ENCODE results near the gene UBQLN3.

Gene UBQLN3

GRCh38 chr11:5546457-5546856 lies 36.7 kb upstream of the UBQLN3 start:
- DNase-seq (ENCODE audit: low read depth): no peak
- H3K4me3 ChIP-seq (replicated peaks; ENCODE audit: low read depth, low read length): no peak overlapping the region
- no peak for TF ChIP-seq CTCF (IDR thresholded peaks at IDR 0.05; ENCODE audit: low read length, missing control alignments)

- TF ChIP-seq CTCF (IDR thresholded peaks at IDR 0.05; ENCODE audit: low read length, missing control alignments): no peak
- no peak overlapping the region for H3K4me3 ChIP-seq (replicated peaks; ENCODE audit: low read depth, low read length)
- DNase-seq (ENCODE audit: low read depth): no peak
Measured at GRCh38 chr11:5541427-5541826, 31.7 kb upstream of the UBQLN3 start.

GRCh38 chr11:5536482-5536881 lies 26.7 kb upstream of the UBQLN3 start:
- no peak for TF ChIP-seq CTCF (IDR thresholded peaks at IDR 0.05; ENCODE audit: low read length, missing control alignments)
- H3K4me3 ChIP-seq (replicated peaks; ENCODE audit: low read depth, low read length): no peak overlapping the region
- no peak for DNase-seq (ENCODE audit: low read depth)

- no peak for TF ChIP-seq CTCF (IDR thresholded peaks at IDR 0.05; ENCODE audit: low read length, missing control alignments)
- H3K4me3 ChIP-seq (replicated peaks; ENCODE audit: low read depth, low read length): no peak overlapping the region
- DNase-seq (ENCODE audit: low read depth): no peak
Measured at GRCh38 chr11:5534046-5534445, 24.3 kb upstream of the UBQLN3 start.

- TF ChIP-seq CTCF (IDR thresholded peaks at IDR 0.05; ENCODE audit: low read length, missing control alignments): no peak
- H3K4me3 ChIP-seq (replicated peaks; ENCODE audit: low read depth, low read length): no peak overlapping the region
- DNase-seq (ENCODE audit: low read depth): no peak
Measured at GRCh38 chr11:5531053-5531831, 21.5 kb upstream of the UBQLN3 start.

- H3K4me3 ChIP-seq (replicated peaks; ENCODE audit: low read depth, low read length): no peak overlapping the region
- no peak for DNase-seq (ENCODE audit: low read depth)
- no peak for TF ChIP-seq CTCF (IDR thresholded peaks at IDR 0.05; ENCODE audit: low read length, missing control alignments)
Measured at GRCh38 chr11:5528495-5528894, 18.7 kb upstream of the UBQLN3 start.

- no peak for DNase-seq (ENCODE audit: low read depth)
- no peak overlapping the region for H3K4me3 ChIP-seq (replicated peaks; ENCODE audit: low read depth, low read length)
- no peak for TF ChIP-seq CTCF (IDR thresholded peaks at IDR 0.05; ENCODE audit: low read length, missing control alignments)
Measured at GRCh38 chr11:5527716-5528115, 18.0 kb upstream of the UBQLN3 start.
